ENCODE results near the gene ASXL2.

GRCh38 chr2:25899404-25899970 is 21.2 kb upstream of the ASXL2 start:
- TF ChIP-seq CTCF (IDR thresholded peaks at IDR 0.05): no peak
- no peak for TF ChIP-seq POLR2A (IDR thresholded peaks at IDR 0.05)

All from upper lobe of left lung (tissue), 4 donors.